Measurements from ENCODE around the gene SH3GLB1. TPM values are rescaled to one million over a fixed set of nuclear protein-coding genes. Genes with fewer than 3 reads are reported as not detected.

SH3GLB1 gene
- total RNA-seq, 1 experiment from 2014 or later, result 25.0 TPM

DNA sequence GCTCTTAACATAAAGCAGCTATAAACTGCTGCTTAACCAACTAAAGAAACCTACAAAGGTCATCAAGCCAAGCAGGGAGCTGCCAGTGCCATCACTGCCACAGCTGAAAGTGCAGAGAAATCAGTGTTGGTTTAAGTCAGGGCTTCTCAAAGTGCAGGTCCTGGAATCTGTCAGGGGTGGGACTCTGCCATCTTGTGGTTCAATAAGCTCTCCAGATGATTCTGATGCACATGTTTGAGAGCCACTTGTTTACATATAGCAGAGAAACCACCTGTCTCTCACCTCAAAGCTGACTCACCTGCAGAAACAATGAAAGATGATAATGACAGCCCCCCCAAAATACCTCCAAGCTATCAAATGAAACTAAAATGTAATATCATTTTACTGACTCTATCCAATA is 49.3 kb downstream of the SH3GLB1 start:
- intact Hi-C loops (cut with micrococcal nuclease), result no loop called here
- peak overlapping the region; percentile 17 for H3K4me2 ChIP-seq (ENCODE audit: low read length)
- no peaks in the 10 kb centered on the region for H3K36me3 ChIP-seq (ENCODE audit: low read depth, low read length)
- DNase-seq (peak; percentile 61), ATAC-seq (peak; percentile 68)
- CTCF ChIA-PET, result interaction anchor here (0.5 to 1.8 kb wide), 6 partner anchors 12 to 562 kb away, joined by 3 to 6 read pairs (median 4); partner anchors contain the start of gene SH3GLB1
- no peak overlapping the region for H3K9ac ChIP-seq (ENCODE audit: low read length)
- H4K20me1 ChIP-seq (ENCODE audit: low read length), result no peaks in the 10 kb centered on the region
- POLR2A ChIA-PET (ENCODE audit: unreplicated experiment), result no interaction called here
- no TSS peak for BruUV-seq (replicated peaks)
- no peaks in the 10 kb centered on the region for H3K9me2 ChIP-seq (replicated peaks; ENCODE audit: low read length)
- no peaks in the 10 kb centered on the region for H3F3A ChIP-seq (ENCODE audit: low read length, unreplicated experiment)
- no peaks in the 10 kb centered on the region for H3K9me3 ChIP-seq (ENCODE audit: low read length)
- no peaks in the 10 kb centered on the region for H3K79me2 ChIP-seq (ENCODE audit: low read length)
- TF ChIP-seq EZH2phosphoT487 (IDR thresholded peaks at IDR 0.05; ENCODE audit: borderline replicate concordance, low read length) (no peak), EZH2 (IDR thresholded peaks at IDR 0.05; ENCODE audit: low read length, unreplicated experiment) (no peak)
- TF ChIP-seq, protein P1, sequence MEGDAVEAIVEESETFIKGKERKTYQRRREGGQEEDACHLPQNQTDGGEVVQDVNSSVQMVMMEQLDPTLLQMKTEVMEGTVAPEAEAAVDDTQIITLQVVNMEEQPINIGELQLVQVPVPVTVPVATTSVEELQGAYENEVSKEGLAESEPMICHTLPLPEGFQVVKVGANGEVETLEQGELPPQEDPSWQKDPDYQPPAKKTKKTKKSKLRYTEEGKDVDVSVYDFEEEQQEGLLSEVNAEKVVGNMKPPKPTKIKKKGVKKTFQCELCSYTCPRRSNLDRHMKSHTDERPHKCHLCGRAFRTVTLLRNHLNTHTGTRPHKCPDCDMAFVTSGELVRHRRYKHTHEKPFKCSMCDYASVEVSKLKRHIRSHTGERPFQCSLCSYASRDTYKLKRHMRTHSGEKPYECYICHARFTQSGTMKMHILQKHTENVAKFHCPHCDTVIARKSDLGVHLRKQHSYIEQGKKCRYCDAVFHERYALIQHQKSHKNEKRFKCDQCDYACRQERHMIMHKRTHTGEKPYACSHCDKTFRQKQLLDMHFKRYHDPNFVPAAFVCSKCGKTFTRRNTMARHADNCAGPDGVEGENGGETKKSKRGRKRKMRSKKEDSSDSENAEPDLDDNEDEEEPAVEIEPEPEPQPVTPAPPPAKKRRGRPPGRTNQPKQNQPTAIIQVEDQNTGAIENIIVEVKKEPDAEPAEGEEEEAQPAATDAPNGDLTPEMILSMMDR (conservative IDR thresholded peaks at IDR 0.05; ENCODE audit: low read depth, low read length), result peak; percentile 50
- no peak overlapping the region for H3K27ac ChIP-seq (ENCODE audit: low read length)
- peaks cover 19% of the 10 kb centered on the region for H3K4me1 ChIP-seq (ENCODE audit: insufficient read depth, low read length)
- H3K27me3 ChIP-seq (ENCODE audit: low read length), result no peaks in the 10 kb centered on the region
- H2AFZ ChIP-seq (ENCODE audit: low read length), result no peak overlapping the region
- no peak overlapping the region for H3K4me3 ChIP-seq (ENCODE audit: low read length)

- H3K27me3 ChIP-seq (ENCODE audit: low read length), result no peaks in the 10 kb centered on the region
- H3K79me2 ChIP-seq (ENCODE audit: low read length), result no peaks in the 10 kb centered on the region
- no peak overlapping the region for H3K9ac ChIP-seq (ENCODE audit: low read length)
- no peaks in the 10 kb centered on the region for H3K9me3 ChIP-seq (ENCODE audit: low read length)
- ATAC-seq (no peak), DNase-seq (no peak)
- H3K27ac ChIP-seq (ENCODE audit: low read length), result no peak overlapping the region
- intact Hi-C loops (cut with micrococcal nuclease), result no loop called here
- ChIA-PET CTCF (interaction anchor here (0.5 to 1.8 kb wide), 5 partner anchors 12 to 50 kb away, joined by 3 to 6 read pairs (median 3); partner anchors contain the start of gene SH3GLB1), POLR2A (ENCODE audit: unreplicated experiment) (no interaction called here)
- no peak overlapping the region for H2AFZ ChIP-seq (ENCODE audit: low read length)
- H4K20me1 ChIP-seq (ENCODE audit: low read length), result no peaks in the 10 kb centered on the region
- no peaks in the 10 kb centered on the region for H3K9me2 ChIP-seq (replicated peaks; ENCODE audit: low read length)
- H3K4me2 ChIP-seq (ENCODE audit: low read length), result 0 out of 2 replicates have a peak overlapping the region, but pooled peaks have one; percentile 11
- BruUV-seq (replicated peaks), result no TSS peak
- no peaks in the 10 kb centered on the region for H3K36me3 ChIP-seq (ENCODE audit: low read depth, low read length)
- TF ChIP-seq EZH2 (IDR thresholded peaks at IDR 0.05; ENCODE audit: low read length, unreplicated experiment) (no peak), EZH2phosphoT487 (IDR thresholded peaks at IDR 0.05; ENCODE audit: borderline replicate concordance, low read length) (no peak)
- TF ChIP-seq, protein P1 (conservative IDR thresholded peaks at IDR 0.05; ENCODE audit: low read depth, low read length), result no peak
- no peaks in the 10 kb centered on the region for H3F3A ChIP-seq (ENCODE audit: low read length, unreplicated experiment)
- H3K4me1 ChIP-seq (ENCODE audit: insufficient read depth, low read length), result peaks cover 27% of the 10 kb centered on the region
- no peak overlapping the region for H3K4me3 ChIP-seq (ENCODE audit: low read length)
Observed at GRCh38 chr1:86754265-86754974, 50.0 kb downstream of the SH3GLB1 start.

GRCh38 chr1:86756062-86756406 is 51.7 kb downstream of the SH3GLB1 start:
- Histone ChIP-seq H3K27ac (ENCODE audit: low read length) (no peak overlapping the region), H2AFZ (ENCODE audit: low read length) (no peak overlapping the region), H3K27me3 (ENCODE audit: low read length) (no peaks in the 10 kb centered on the region), H3F3A (ENCODE audit: low read length, unreplicated experiment) (no peaks in the 10 kb centered on the region), H4K20me1 (ENCODE audit: low read length) (no peaks in the 10 kb centered on the region), H3K9me2 (replicated peaks; ENCODE audit: low read length) (no peaks in the 10 kb centered on the region), H3K4me3 (ENCODE audit: low read length) (no peak overlapping the region), H3K79me2 (ENCODE audit: low read length) (no peaks in the 10 kb centered on the region), H3K36me3 (ENCODE audit: low read depth, low read length) (no peaks in the 10 kb centered on the region), H3K4me1 (ENCODE audit: insufficient read depth, low read length) (peaks cover 27% of the 10 kb centered on the region), H3K4me2 (ENCODE audit: low read length) (no peak overlapping the region), H3K9ac (ENCODE audit: low read length) (no peak overlapping the region), H3K9me3 (ENCODE audit: low read length) (no peaks in the 10 kb centered on the region)
- POLR2A ChIA-PET (ENCODE audit: unreplicated experiment), result no interaction called here
- BruUV-seq (replicated peaks), result no TSS peak
- no peak for TF ChIP-seq EZH2phosphoT487 (IDR thresholded peaks at IDR 0.05; ENCODE audit: borderline replicate concordance, low read length)
- no peak for TF ChIP-seq EZH2 (IDR thresholded peaks at IDR 0.05; ENCODE audit: low read length, unreplicated experiment)
- TF ChIP-seq, protein P1 (conservative IDR thresholded peaks at IDR 0.05; ENCODE audit: low read depth, low read length), result no peak
- CTCF ChIA-PET, result no interaction called here
- DNase-seq (no peak), ATAC-seq (no peak)
- intact Hi-C loops (cut with micrococcal nuclease), result no loop called here
